GM21515 (cell line): ENCODE measurements around the gene PLTP.
"Not testable (repeated sequence)": the region's sequence is repeated elsewhere in the genome, so short reads cannot be mapped to it uniquely, and the experiment has no call there.

Experiments used
- ATAC-seq: cut with Tn5 transposase; IDR thresholded peaks from one replicate; pipeline ENCODE4 v1.9.1; 2021; ENCODE audit not compliant: unreplicated experiment

Gene PLTP

DNA sequence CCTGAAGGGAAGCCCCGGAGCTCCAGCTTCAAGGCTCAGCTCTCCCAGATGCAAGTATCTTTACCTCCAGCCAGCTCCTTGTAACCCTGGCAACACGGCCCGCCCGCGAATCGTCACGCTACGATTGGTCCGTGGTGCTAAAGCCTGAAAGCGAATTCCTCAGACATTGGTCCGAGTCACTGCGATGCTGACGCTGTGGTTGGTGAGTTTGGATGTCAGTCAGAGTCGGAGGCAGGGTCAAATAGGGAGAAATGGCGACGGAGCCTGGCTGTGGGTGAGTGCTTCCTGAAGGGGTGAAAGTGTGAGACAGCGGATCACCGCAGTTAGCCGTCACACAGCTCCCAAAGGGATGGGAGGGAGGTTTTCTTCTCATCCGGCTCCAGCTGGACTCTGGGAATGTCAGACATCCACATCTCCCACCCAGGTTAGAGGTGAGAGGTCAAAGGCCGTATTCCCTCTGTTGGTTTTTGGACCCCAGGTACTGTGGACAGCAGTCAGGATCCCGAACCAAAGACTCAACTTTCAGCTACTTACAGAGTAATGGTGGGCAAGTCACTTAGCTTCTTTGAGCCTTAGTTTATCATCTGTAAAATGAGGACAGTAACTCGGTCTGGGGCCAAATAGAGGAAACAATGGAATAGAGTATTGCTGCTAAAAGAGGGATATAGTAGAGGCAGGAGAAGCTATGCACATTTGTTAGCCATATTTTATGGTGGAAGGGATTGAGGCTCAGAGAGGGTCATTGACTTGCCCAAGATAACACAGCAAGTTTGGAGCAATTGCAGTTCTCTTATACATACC, 30.8 kb downstream of the PLTP start, which contains the start of gene ZSWIM1:
Gene ZSWIM1 (plus strand): TSS at position 240 of the 801 bp plus-strand sequence. CDS start 1,366 bp downstream, outside the sequence.
- ATAC-seq, result peak; percentile 95

DNA sequence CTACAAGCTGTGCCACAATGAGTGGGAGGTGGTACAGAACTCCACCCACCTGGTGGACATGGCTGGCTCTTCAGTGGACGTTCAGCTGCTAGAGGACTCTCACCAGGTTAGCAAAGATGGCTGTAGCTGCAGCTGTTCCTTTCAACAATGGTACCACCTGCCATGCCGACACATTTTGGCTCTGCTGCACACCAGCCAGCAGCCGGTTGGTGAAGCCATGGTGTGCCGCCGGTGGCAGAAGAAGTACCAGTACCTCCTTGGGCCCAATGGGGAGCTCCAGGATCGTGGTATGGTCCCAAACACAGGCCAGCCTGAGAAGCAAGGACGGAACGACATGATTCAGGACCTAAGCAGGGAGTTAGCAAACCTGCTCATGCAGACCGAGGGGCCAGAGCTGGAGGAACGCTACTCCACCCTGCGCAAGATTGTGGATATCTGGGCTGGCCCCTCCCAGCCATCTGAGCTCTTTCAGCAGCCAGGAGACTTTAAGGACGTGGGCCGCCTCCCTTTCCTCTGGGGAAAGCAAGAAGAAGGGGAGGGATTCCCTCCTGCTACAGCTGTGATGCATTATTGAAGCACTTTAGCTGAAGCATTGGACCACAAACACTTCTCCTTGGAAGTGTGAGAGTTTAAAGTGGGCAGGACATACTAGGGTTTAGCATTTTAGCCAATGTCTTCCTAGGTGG, 33.7 kb downstream of the PLTP start:
- ATAC-seq, result no peak

DNA sequence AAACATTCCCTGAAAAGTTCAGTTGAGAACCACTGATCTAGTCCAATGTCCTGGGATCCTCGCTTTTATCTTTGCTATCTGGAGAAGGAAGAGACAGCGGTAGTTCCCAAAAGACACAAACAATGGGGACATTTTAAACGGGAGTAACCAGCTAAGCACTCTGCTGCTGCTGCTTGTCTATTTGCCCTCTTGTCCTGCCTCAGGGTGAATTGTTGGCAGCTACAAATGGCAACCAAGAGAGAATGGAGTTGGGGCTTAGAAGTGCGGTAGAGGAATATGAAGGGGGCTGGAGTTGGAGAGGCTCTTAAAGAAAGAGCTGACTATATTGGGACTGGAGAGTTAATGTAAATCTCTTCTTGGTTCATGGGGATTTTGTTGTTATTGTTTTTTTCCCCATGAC, 37.4 kb downstream of the PLTP start:
- no peak for ATAC-seq

- not testable (repeated sequence) for ATAC-seq
Measured at GRCh38 chr20:45874104-45874481, 37.9 kb downstream of the PLTP start.

GRCh38 chr20:45873409-45874103, 38.4 kb downstream of the PLTP start:
- no peak for ATAC-seq

- no peak for ATAC-seq
Measured at GRCh38 chr20:45872626-45873025, 39.3 kb downstream of the PLTP start.

GRCh38 chr20:45867819-45868176, 44.2 kb downstream of the PLTP start:
- ATAC-seq, result no peak

- no peak for ATAC-seq
Measured at GRCh38 chr20:45867136-45867818, 44.7 kb downstream of the PLTP start.

DNA sequence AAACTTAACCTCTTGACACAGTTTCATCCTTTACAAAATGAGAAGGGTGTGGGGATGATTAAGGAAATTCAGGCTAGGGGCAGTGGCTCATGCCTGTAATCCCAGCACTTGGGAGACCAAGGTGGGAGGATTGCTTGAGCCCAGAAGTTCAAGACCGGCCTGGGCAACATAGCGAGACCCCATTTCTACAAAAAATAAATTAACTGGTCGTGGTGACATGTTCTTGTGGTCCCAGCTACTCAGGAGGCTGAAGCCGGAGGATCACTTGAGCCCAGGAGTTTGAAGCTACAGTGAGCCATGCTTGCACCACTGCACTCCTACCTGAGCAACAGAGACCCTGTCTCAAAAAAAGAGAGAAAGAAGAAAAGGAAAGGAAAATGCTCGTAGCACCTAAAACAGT, 45.5 kb downstream of the PLTP start:
- no peak for ATAC-seq

DNA sequence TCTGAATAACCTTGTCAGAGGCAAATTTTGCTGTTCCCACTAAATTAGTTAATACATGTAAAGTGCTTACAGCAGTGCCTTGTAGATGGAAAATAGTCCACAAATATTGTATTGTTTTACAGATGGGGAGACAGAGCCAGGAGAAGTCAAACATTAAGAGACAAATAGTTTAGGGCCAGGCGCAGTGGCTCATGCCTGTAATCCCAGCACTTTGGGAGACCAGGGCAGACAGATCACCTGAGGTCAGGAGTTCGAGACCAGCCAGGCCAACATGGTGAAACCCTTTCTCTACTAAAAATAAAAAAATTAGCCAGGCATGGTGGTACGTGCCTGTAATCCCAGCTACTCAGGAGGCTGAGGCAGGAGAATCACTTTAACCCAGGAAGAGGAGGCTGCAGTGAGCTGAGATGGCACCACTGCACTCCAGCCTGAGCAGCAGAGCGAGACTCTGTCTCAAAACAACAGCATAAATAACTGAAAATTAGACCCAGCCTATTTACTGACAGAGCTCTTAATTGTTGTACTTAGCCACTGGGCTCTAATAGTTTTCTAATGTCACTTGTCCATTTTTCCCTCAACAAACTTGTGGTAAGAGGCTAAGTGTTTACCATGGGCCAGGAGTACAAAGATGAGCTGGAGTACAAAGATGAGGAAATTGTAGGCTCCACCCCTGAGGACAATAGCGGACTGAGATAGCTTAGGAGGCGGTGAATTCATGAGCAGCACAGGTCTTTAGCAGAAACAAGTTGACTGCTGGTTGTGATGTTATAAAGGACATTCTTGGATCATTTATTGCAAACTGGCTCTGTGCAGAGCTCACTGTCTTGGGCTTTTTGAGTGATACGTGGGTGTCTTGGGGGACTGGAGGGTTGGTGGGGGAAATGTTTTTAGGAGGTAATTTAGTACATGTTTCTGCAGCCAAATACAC, 48.1 kb downstream of the PLTP start:
- ATAC-seq, result no peak

DNA sequence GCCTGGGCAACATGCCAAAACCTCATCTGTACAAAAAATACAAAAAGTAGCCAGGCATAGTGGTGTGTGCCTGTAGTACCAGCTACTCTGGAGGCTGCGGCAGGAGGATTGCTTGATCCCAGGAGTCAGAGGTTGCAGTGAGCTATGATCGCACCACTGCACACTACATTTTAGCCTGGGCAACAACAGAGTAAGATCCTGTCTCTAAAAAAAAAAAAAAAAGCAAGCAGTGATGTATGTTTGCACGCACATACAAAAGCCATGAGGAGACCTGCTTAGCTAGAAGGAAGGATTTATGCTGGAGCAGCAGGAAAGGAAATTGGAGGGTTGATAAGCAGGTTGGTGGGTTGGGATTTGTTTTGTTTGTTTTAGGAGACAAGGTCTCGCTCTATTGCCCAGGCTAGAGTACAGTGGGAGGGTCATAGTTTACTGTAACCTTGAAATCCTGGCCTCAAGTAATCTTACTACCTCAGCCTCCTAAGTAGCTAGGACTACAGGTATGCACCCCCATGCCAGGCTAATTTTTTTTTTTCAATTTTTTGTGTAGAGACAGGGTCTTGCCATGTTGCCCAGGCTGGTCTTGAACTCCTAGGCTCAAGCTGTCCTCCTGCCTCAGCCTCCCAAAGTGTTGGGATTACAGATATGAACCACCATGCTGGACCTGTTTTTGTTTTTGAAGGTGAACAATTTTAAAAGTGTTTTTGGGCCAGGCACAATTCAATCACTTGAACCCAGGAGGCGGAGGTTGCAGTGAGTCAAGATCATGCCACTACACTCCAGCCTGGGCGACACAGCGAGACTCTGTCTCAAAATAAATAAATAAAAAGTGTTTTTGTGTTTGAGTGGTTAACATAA, 50.5 kb downstream of the PLTP start:
- no peak for ATAC-seq

- no peak for ATAC-seq
Measured at GRCh38 chr20:45860560-45861220, 51.3 kb downstream of the PLTP start.

DNA sequence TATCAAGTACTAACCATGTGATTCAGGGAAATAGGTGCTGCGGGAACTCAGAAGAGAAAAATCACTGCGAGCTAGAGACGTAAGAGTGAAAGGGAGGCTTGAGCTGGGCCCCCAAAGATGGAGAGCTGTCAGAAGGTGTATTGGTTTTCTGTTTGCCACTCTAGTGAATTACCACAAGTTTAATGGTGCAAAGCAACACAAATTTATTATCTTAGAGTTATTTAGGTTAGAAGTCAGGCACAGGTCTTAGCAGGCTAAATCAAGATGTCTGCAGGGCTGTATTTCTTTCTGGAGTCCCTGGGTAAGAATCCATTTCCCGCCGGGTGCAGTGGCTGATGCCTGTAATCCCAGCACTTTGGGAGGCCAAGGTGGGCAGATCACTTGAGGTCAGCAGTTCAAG, 52.0 kb downstream of the PLTP start:
- ATAC-seq, result no peak

- ATAC-seq, result peak; percentile 30
Measured at GRCh38 chr20:45857882-45858216, 54.1 kb downstream of the PLTP start.

GRCh38 chr20:45857114-45857881, 54.7 kb downstream of the PLTP start, which contains the start of the genes ACOT8 and ZSWIM3:
TSS of gene ACOT8 (minus strand) at chr20:45857392. CDS start at chr20:45857315, 77 bp downstream.
TSS of gene ZSWIM3 (plus strand) at chr20:45857614. CDS start at chr20:45857826, 212 bp downstream.
- peak; percentile 93 for ATAC-seq

DNA sequence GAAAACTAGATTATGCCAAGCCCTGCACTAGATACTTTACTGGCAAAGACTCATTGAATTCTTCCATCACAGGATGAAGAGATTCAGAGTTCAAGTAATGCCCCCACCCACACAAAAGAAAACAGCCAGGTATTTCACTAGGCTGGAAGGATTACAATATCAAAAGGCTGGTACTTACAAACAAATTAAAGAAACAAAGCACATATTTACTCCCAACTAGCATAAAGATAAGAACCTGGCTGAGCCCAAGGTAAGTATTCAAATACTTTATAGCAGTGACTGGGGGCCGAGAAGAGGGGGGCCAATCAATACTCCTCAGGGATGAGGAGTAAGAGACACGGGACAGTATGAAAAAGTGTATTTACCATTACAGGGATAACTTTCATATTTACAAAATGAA, 58.5 kb downstream of the PLTP start:
- no peak for ATAC-seq

GRCh38 chr20:45852326-45852725, 59.6 kb downstream of the PLTP start:
- no peak for ATAC-seq

- ATAC-seq, result no peak
Measured at GRCh38 chr20:45851501-45851900, 60.5 kb downstream of the PLTP start.
